Stimulated activated CD8-positive, alpha-beta memory T cell treated with anti-CD3 and anti-CD28 coated beads, Interleukin-7, amount 100 ng/mL, for 4 hours (primary cell): ENCODE data around the gene SPOP.
"Not testable (repeated sequence)": the region's sequence is repeated elsewhere in the genome, so short reads cannot be mapped to it uniquely, and the experiment has no call there.

ENCODE experiments used
- DNase-seq, 2 donors: peaks; one replicate each; pipeline ENCODE4 v3.0.0-alpha.2; 2020; ENCODE audit warnings: low read depth in 2 of 2

SPOP gene

DNA sequence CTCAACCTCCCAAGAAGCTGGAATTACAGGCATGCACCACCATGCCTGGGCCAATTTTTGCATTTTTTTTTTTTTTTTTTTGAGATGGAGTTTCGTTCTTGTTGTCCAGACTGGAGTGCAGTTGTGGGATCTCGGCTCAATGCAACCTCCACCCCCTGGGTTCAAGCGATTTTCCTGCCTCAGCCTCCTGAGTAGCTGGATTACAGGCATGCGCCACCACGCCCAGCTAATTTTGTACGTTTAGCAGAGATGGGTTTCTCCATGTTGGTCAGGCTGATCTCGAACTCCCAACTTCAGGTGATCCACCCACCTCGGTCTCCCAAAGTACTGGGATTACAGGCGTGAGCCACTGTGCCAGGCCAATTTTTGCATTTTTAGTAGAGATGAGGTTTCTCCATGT, 127.1 kb downstream of the SPOP start:
- DNase-seq: not testable (repeated sequence)

DNA sequence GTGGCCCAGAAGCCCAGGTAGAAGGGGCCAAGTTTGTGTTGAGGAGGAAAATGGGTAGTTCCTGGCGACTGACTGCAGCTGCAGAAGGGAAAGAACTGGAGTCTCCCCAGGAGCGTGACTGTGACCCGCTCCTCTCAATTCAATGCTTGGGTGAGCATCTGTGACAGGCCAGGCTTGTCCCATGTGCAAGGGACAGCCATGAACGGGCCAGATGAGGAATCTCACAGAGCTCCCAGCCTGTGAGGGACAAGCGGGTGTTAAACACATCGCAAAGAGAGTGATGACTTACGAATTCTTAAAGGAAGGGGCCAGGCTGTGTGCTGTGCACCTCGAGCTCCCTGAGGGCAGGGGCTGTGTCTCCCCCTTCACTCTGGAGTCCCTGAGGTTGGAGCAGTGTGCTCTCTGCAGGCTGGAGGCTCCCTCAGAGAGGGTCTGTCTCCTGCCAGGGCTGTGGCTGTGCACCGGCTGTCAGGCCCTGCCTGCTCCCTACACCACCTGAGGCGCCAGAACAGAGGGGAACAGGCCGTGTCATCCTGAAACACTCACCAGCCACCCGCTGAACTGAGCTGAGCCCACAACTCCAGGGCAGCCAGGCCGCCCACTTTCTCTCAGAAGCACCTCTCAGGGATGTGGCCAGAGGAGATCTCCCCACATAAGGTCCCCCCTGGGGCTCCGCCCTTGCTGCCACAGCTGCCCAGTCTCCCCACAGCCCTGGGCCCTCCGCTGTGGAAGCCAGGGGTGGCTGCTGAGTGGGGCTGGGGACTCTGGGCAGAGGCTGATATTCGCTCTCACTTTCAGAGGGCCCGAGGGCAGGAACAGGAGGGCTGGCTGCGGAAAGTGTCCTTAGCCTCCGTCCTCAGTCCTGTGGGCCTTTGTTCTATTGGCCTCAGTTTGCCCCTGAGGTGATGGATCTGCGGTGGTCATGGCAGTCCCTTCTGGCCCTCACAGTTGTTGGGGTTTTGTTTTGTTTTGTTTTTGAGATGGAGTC, 127.9 kb downstream of the SPOP start:
- no peak for DNase-seq

DNA sequence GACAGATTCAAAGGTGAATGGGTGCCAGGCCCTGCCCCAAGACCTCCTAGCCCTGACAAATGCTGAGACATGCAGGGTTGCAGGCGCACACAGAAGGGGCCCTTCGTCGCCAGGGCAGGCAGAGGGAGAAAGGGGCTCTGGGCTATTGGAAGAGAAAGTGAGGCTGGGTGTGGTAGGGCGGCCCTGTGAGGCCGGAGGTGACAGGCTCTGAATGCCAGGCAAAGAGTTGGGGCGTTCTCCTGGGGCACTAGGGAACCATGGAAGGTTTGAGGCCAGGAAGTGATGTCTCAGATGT, 128.6 kb downstream of the SPOP start:
- DNase-seq: no peak
